GM12874 (cell line): Measurements from ENCODE around the gene LGALS12.

Experiments
- TF ChIP-seq, protein P1 (sequence below): IDR thresholded peaks from 2 replicates; pipeline ENCODE4 v1.5.1; 2011; ENCODE audit warnings: low read depth, mild to moderate bottlenecking, control low read depth, low read length, moderate library complexity; ENCODE audit not compliant: insufficient read depth

LGALS12 gene

DNA sequence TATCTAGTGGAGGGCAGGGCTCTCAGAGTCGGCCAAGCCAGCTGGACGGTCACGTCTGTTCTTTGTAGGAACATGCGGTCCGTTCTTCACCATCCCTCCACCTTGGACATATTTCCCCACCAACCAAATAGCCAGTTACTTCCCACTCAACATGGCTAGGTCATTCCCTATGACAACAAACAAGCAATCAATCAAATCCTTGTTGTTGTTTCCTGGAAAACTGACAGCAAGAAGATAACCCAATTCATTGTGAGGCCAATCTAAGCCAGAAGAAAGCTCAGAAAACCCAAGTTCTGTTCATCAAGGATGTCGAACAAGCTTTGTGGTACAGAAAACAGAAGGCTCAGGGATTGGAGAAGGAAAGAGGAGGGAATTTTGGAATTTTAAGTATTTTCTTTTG, 25.8 kb upstream of the LGALS12 start:
- TF ChIP-seq, protein P1, sequence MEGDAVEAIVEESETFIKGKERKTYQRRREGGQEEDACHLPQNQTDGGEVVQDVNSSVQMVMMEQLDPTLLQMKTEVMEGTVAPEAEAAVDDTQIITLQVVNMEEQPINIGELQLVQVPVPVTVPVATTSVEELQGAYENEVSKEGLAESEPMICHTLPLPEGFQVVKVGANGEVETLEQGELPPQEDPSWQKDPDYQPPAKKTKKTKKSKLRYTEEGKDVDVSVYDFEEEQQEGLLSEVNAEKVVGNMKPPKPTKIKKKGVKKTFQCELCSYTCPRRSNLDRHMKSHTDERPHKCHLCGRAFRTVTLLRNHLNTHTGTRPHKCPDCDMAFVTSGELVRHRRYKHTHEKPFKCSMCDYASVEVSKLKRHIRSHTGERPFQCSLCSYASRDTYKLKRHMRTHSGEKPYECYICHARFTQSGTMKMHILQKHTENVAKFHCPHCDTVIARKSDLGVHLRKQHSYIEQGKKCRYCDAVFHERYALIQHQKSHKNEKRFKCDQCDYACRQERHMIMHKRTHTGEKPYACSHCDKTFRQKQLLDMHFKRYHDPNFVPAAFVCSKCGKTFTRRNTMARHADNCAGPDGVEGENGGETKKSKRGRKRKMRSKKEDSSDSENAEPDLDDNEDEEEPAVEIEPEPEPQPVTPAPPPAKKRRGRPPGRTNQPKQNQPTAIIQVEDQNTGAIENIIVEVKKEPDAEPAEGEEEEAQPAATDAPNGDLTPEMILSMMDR, result no peak

DNA sequence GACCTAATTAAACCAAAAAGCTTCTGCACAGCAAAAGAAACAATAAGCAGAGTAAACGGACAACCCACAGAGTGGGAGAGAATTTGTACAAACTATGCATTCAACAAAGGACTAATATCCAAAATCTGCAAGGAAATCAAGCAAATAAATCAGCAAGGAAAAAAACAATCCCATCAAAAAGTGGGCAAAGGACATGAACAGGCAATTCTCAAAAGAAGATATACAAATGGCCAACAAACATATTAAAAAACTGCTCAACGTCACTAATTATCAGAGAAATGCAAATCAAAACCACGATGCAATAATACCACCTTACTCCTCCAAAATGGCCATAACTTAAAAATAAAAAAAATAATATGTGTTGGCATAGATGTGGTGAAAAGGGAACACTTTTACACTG, 20.1 kb upstream of the LGALS12 start:
- TF ChIP-seq, protein P1, result no peak

DNA sequence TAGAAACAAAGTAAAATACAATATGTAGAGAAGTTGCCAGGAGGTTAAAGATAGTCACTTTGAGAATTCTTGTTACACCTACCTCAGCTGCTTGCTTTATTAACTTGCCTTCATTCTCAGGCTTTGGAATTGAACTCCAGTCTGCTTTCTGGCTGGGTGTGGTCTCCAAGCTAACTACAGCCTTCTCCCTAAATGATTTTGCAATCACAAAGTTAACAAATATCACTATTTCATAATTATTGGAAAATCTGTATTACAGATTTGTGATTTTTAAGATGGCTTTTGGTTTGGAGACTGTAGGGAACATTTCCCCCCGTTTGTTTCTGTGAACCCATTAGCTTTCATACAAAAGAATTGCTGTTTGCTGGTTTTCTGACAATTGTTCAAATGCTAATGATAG, 17.1 kb upstream of the LGALS12 start:
- TF ChIP-seq, protein P1, result no peak

DNA sequence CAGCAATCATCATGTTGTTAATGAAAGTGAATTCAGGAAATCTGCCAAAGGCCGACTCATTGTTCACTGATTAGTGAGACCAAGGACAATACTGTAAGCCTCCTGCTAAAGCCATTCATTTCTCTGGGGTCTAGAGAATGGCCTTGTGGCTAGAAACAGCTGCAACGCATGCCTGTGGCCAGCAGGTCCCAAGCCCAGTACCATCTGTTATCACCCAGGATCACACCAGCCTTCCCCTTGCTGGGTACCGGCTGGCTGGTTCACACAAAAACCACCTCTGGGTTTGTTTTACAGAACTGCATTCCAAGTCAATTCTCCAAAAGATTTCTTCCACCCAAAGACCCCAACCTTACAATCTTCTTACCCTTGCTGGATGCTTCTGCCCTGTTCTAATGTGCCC, 16.0 kb upstream of the LGALS12 start:
- TF ChIP-seq, protein P1, result no peak

DNA sequence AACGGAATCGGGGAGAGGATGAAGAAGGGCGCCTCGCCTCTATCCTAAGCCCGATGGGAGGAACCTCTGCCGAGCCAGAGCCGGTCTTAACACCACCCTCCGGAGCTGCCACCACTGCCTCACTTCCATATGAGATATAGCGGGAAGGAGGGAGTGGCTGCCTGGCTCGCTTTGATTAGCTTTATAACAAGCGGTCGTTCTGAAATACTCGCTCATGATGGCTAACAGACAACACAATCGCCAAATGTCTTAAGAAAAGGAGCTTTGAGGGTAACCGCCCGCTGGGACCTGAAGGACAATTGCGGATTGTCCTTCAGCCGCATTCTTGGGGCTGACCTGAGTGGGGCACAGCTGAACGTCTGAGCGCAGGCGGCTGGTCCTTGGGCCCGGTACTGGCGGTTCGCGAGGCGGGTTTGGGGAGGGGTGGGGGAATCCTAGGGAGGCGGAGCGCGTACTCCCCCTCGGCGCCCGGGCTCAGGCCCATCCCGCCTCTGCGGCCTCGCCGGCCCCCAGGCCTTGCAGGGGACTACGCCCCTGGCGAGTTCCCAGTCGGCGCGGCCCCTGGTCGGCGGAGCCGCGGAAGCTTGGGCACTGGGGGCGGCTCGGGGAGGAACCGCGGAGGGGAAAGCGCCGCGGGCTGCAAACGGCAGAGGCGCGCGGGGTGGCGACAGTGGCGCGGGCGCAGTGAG, 15.2 kb upstream of the LGALS12 start, which contains the start of gene PLAAT5:
Gene PLAAT5, minus strand, starts transcription at position 617 of the 689 bp plus-strand sequence. Its CDS starts 133 bp downstream, at position 484.
- TF ChIP-seq, protein P1, result no peak

DNA sequence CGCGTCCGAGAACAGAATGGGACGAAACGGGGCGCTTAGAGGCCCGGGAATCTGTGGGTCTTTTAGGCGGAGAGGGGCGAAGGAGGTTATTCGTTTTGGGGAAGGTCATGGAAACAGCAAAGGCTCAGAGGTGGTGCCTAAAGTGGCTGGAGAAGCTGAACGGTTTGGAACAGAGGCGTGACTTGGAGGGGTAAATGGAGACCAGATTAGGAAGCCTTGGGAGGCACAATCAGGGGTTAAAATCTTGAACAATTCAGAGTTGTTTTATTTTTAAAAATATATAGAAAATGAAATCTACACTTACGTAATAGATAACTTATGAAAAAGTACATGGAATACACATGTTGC, 14.7 kb upstream of the LGALS12 start:
- TF ChIP-seq, protein P1, result no peak

DNA sequence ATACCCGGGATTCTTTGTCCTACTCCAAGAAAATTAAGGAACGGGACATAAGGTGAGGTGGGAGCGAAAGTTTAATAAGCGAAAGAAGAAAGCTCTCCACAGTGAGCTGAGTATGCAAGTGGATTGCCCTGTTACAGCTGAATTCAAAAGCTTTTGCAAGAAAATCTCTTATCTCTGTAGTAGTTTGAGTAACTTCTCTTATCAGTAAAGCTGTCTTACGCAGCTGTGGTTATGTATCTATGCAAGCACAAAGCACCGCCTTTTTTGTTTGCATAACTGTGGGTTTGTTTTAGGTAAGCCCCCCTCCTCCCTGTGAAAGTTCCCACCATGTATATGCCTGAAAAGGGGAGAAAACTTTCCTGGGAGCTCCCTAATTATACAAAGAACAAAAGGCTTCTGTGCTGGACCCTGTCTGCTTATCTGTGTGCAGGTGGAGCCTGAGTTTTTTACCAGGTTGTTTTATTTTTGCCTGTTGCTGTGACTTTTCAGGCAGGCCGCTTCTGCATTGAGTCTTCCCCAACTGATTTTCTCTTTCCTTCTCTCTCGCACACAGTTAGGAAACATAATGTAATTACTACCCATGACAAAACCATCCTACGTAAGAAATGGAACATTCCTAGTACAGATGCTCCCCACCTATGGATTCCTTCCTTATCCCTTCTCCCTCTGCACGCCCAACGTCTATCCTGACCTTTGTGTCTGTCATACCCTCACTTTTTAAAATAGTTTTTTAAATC, 14.1 kb upstream of the LGALS12 start:
- TF ChIP-seq, protein P1, result no peak
